ENCODE data around the gene NAIF1.

The NAIF1 gene

DNA sequence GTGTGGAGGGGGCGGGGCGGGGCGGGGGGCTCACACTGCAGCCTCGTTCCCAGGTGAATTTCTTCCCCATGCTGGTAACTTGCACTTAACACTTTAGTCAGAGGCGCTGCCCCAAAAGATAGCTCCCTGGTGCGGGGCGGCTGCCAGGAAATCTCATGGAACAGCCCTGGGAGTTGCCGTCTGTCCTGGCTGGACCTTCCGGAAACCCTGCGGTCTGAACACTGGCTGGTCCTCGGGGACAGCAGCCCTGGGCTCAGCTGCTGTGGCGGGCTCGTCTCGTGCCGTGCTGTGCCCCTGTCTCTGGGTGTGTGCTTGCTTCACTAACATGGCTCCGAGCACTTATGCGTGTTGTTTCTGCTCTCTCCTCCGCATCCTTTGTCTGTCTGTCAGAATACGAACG is 34.6 kb upstream of the NAIF1 start:
- DNase-seq = no peak

DNA sequence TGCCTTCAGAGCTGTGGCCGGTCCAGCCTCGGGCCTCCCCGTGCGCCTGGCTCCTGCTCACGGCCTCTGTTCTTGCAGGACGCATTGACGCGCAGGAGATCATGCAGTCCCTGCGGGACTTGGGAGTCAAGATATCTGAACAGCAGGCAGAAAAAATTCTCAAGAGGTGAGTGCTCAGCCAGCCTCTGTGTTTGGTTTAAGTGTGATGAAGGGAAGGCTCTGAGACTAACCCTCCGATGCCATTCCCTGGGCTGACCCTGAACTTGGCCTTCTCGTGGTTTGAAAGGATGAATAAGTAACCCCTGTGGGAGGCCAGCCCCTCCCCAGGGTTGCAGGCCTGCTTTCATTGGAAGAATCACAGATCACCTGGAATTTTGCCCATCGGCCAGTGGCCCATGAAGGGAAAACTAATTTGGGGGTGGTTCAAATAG is 34.1 kb upstream of the NAIF1 start:
- DNase-seq = no peak

DNA sequence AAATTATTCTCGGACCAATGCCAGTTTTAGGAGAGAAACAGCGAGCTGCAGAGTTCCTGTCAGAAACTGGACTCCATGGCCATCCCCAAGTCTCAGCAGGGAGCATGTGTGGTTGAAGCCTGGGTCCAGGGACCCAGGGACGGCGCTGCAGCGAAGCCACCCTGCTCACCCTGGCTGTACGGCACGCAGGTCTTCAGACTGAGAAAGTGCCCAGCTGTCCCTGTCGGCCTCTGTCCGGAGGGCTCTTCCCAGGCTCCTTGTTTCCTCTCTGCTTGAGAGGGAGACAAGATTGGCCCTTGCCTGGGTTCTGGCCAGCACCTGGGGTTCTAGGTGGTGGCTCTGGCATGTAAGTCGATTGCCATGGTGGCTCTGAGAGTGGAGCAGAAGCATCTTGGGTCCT is 33.5 kb upstream of the NAIF1 start:
- no peak for DNase-seq

DNA sequence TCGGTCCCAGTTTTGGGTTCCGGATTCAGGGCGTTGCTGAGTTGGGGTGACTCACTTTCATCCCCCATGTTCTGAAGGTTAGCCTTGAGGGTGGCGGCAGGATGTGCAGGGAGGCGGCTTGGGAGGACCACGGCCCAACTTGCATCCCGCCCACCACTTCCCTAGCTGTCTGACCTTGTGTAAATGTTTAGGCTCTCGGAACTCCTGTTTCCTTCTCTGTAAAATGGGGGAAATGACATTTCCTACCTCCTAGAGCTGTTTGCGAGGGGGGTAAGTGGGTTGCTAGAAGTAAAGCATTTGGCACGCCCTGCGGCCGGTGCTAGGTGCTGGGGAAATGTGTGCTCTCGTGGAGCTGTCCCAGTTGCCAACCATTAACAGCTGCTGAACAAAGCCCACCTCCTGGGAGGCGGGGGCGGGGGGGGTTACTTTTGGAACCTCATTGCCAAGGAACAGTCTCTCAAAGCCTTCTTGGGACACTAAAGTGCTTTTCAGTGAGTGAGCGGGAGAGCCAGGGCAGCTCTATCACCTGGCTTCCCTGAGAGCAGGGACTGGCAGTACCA is 32.9 kb upstream of the NAIF1 start:
- DNase-seq = no peak

DNA sequence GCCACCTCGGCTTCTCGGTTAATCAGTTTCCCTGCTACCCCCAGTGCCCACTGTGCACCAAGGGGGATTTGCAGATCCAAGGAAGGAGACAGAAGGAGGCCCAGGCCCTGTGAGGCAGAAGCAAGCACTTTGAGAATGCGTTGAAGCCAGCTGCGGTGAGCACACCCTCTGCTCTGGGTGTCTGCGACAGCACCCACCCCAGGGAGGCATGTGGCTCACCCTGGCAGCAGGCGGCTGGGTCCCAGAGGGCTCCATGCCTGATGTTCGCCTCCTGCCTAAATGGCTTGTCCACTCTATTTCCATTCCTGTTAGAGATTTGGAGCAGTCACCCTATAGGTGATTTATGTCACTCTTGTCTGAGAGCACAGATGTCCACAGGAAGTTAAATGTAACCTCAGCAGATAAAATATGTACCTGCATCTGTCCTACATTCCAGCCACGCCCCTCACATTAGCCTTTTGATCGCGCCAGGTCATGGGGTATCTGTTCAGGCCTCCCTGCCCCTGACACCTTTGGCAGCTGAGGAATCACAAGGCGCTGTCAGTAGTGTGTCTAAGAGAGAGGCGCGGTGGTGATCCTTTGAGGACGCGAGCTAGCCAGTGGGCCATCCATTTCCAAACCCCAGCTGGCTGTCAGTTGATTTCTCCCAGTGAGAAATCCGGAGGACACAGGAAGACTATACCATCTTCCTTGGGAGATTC is 32.3 kb upstream of the NAIF1 start:
- no peak for DNase-seq

DNA sequence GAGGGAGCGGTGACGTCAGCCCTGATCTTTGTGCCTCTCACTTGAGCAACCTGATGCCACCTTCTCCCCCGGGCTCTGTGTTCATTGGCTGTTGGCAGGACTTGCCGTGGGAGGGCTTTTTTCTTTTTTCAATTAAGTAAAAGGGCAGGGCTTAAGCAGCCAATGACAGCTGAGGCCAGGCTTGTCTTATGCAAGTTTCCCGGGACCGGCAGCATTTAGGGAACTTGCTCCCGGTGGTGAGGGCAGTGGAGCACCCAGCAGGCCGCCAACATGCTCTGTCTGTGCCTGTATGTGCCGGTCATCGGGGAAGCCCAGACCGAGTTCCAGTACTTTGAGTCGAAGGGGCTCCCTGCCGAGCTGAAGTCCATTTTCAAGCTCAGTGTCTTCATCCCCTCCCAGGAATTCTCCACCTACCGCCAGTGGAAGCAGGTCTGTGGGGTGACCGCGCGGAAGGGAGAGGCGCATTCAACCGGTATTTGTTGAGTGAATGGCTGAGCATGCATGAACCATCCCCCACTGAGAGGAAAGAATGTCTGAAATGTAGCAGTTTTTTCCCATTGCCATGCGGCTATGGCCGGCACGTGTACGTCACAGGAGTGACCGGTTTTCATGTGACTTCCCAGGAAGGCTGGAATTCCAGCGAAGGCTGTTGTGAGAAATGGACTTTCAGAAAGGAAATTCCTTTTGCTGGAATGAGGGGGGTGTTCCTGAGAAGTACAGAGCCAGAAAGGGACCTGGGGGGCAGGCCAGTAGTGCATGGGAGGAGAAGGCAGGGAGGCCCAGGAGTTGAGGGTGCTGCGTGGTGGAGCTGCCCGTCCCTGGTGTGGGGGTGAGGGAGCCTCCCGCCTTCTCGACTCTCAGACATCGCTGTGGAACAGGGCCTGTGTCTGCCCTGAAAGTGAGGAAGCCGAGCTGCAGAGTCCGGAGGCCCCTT is 31.4 kb upstream of the NAIF1 start:
- DNase-seq = no peak

DNA sequence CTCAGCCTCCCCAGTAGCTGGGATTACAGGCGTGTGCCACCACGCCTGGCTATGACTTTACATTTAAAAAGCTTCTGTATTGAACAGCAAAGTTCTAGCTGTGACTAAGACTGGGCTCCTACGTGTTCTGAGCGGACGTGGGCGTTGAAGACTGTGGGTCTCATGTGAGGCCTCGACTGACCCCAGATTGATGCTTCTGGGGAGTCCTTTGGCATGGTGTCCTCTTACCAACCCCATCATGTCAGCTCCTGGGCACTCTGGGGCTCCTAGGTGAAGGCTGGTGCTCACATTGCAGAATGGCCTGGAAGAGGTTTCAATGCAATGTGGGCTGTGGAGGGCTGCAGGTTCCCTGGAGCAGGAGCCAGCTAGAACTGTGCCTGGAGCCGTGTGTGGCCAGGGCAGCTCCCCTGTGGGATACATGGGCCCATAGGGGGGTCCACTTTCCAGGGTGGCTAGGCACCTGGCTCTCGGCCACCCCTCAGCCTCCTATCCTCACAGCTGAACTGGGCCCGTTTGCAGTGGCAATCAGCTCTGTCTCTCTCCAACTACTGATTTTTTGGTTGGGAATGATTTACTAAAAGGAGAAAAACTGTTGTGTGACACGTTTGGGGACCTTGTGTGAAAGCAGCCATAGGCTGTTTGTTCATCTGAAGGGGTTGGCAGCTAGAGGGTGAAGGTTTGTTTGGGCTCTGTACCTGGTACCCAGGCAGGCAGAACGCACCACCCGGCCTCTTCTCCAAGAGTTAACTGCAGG is 30.6 kb upstream of the NAIF1 start:
- DNase-seq = peak; percentile 10

DNA sequence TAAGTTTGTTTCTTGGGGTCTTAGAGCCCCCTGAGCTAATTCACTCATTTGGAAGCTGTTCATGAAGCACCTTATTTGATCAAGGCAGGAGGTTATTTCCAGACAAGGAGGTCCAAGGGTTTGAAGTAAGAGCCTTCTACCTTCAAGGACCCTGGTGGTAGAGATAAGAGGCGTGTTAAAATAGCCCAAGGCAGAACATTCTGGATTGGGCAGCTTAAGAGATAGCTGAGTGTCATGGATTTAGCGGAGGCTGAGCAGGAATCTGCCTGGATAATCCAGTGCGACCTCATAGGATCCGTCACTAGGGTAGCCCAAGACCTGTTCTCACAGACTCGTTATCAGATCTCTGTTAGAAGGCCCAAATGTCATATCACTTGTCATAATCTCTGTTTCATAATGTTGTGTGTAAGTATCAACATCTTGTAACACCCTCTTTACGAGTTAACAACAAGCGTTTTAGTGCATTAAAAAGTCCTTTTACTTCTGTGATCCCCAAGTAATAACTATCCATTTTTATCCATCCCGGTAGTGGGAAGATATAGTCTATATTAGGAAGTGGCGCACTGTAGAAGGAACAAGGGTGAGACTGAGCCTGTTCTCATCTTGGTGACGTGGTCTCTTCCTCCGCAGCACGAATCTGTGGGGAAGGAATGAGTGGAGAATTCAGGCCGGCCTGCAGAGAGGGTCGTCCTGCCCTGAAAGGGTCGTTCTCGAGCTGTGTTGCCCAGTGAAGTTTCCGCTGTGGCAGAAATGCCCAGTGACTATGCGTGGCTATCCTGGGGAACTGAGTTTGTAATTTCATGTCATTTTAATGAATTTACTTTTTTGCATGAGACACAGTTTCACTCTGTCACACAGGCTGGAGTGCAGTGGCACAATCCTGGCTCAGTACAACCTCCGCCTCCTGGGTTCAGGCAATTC is 29.8 kb upstream of the NAIF1 start:
- no peak for DNase-seq

DNA sequence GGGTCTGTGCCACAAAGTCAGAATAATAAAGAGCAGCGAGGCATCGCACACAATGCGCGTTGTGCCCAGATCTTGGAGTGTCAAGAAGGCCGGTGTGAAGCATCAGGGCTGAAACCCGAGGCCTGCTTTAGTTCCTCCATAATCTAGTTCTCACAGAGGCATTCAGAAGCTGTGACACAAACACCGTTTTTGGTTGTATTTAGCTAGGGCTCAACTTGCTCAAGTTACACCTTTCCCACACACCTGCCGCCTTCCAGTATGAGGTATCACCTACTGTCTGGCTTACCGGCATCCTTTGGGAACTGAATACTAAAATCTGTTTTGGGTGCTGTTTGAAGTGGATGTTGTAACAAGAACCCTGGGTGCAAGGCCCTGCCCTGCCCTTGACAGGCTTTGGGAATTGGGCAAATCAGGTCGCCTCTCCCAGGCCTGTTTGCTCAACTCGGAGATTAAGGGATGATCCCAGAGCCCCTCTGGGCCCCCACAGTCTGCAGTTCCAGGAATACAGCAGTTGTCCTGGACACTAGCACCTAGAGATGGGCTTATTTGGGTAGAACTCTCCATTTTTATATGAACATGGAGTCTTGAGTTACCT is 27.9 kb upstream of the NAIF1 start:
- no peak for DNase-seq

DNA sequence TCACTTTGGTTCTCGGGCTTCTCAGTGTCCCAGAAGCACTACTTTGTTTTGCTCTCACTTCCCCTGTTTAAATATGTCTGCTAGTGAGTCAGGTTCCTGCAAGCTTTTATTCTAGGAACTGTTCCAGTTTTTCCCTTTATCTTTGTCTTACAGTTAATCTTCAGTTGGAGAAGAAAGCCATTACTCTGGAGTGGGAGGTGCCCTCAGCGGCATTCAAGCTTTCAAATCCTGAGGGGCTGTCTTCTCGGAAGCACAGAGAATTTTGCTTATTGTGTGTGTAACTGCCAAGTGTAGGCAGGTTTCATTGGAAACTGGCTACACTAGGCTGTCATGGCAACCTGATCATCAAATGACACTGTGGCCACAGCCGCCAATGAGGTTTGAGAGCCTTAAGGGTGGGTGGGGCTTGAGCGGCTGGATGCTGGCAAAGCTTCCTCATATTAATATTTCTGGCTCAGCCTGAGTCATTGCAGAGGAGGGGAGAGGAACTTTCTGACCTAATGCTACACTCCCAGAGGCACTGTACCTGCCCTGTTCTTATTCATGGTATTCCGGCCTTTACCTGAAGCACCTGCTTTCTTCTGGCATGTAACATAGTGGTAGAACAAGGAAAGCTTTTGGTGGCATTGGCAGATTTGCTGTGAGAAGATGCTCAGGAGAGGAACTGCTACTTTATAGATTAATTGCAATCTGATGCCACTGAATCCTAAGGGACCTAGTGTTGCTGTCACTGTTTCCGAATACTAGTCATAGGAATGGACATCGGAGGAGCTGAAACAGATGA is 27.2 kb upstream of the NAIF1 start:
- DNase-seq = peak; percentile 39

DNA sequence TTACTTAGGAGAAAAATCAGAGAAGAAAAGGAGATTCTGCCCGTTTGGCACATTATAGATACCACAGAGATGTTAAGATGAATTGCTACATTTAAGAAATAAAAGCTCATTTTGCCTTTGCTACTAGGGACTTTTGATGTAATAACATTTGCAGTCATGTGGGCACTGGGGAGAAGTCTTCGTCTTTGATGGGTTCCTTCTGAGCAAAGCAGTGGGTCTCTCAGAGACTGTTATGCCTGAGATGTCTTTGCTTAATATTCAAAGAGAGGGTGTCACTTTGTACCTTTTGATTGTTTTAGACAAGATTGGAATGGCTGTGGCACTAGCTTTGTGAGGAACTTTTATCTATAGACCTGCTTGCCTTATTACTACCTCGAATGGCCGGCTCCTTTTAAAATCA is 25.9 kb upstream of the NAIF1 start:
- no peak for DNase-seq

DNA sequence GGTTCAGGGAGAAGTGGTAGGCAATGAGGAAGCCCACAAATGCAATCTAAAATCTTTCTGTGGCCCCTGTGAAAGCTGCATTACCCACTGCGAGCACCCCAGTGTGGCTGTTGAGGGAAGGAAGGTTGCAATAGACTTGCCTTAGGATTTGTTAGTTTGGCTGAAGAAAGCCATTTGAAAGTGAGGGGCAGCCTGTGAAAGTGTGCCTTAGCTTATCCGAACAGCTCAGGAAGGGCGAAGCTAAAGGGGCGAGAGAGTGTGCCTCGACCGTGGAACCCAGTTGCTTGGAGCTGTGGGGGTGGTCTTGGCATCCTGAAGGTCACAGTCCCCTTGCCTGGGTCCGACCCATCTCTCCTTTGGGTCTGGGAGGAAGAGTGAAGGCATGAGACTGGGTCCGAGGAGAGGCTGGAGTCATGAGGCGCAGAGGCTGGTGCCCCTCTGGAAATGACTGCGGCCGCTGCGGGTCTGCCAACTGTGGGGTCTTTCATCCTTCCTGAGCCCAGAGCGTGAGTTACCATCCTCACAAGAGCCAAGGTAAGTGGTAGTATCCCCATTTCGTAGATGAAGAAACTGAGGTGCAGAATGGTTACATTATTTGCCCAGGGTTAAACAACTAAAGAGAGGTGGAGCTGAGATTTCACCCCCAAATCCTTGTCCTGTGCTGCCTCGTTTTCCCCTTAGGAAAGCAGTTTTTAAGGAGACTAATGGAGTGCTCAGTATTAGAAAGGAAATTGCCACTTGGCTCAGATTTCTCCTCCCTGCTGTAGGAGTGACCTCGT is 25.3 kb upstream of the NAIF1 start:
- no peak for DNase-seq

DNA sequence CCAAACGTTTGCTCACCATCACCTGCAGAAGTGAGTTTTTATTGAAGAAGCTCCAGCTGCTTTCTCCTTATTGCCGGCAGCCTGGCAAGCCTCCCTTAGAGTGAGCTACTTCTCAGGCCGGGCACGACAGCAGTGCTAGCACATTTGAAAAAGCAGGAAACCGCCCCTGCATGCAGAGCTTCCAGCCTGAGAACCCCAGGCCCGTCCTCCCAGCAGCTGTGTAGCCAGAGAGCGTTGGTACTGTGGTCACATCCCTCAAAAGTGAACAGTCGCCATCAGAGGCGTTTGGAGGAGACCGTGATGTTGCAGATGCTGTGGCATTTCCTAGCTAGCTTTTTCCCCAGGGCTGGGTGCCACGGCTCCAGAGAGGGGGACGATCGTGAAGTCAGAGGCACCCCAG is 24.5 kb upstream of the NAIF1 start:
- no peak for DNase-seq

DNA sequence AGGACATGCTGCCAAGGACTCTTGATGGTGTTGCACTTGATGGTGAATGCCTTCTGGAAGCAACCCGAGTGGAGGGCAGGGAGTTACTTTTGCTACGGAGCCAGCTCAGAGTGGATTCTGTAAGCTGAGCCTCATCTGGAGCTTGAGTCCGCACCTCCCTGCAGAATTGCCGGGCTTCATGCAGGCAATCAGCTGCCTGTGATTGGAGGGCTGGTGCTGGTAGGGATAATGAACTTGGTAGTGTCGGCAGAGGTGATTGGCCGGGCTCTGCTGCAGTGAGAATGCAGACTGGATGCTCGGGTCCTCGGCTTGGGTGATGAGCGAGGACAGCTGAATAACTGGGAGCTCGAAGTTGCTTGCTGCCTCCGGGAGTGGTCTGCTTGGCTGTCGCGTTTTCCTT is 24.0 kb upstream of the NAIF1 start:
- no peak for DNase-seq

DNA sequence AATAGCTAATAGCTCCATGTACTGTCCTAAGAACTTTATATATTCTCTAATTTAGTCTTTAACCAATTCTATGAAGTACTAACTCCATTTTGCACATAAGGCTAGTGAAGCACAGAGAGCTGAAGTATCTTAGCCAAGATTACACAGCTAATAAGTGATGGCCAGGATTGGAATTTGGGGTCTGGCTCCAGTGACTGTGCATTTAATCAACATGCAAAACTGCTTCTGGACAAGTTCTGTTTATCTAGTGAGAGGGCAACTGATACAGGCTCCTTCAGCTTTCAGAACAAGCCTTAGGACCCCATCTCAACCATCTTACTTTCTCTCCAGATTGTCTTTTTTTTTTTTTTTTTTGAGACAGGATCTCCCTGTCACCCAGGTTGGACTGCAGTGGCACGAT is 22.2 kb upstream of the NAIF1 start:
- DNase-seq = no peak

DNA sequence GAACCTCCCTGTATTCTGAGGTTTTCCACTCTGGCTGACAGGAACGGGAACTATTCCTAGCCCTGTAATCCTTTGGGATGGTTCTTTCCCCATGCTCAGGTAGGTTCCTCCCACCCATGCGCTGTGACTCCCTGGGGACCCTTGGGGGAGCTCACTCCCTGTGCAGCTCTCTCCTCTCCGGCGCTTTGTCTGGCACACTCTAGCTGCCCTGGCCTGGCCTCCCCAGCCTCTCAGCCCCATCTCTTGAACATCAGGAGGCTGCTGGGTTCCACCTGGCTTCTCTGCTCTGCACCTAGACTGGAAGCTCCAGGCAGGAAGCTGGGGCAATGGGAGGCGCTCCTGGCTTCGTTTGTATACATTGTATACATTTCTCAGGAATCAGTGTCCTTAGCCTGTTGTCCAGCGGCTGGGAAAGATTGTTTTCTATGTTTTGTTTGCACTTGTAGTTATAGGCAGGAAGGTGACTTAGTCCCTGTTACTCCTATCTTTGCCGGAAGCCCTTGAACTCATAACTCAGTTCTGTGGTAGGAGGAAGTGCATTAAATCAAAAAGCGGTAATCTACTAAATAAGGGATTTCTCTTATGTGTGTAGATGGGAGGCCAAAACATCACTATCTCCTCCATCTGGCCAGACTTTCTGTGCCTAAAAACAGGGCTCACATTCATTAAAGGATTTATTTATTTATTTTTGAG is 21.3 kb upstream of the NAIF1 start:
- no peak for DNase-seq

DNA sequence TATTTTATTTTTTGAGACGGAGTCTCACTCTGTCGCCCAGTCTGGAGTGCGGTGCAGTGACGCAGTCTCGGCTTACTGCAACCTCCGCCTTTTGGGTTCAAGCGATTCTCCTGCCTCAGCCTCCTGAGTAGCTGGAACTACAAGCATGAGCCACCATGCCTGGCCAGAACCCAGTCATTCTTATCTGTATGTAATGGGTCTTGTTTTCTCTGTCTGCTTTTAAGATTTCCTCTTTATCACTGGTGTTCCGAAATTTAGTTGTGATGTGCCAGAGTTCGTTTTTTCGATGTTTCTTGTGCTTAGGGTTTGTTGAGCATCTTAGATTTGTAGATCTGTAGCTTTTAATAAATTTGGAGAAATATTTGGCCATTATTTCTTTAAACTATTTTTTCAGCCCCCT is 20.1 kb upstream of the NAIF1 start:
- DNase-seq = no peak

DNA sequence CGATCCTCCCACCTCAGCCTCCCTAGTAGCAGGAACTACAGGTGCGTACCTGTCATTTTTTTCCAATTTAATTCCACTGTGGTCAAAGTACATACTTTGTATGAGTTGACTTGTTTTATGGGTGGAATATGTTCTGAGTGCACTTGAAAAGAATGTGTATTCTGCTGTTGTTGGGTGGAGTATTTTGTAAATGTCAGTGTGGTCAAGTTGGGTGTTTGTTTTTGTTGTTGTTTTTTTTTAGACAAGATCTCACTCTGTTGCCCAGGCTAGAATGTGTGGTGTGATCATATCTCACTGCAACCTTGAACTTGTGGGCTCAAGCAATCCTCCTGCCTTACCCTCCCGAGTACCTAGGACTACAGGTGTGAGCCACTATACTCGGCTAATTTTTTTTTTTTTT is 18.8 kb upstream of the NAIF1 start:
- DNase-seq = no peak

DNA sequence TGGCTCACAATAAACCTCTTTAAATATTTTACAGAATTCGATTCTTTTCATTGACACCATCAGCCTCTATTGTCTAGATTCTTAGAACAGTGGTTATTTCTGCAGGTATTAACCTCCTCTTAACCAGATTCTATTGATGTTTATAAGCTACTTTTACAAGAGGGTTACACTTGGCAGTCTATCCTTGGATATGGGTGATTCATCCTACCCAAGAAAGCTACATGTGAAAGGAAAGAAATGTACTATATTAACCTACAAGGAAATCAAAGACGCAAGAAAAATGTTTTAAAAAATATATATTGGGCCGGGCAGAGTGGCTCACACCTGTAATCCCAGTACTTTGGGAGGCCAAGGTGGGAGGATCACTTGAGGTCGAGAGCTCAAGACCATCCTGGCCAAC is 17.6 kb upstream of the NAIF1 start:
- DNase-seq = no peak

Data from activated effector memory CD4-positive, alpha-beta T cell treated with Interleukin-2 at 50 U/mL for 16 hours (primary cell).